Endothelial cell (in vitro differentiated cells): ENCODE data around the gene DHX35. TPM values are rescaled to one million over a fixed set of nuclear protein-coding genes. Genes with fewer than 3 reads are reported as not detected.

Source experiments
- DNase-seq: peaks from one replicate; pipeline ENCODE4 v3.0.0; 2021; ENCODE audit warnings: low spot score
- H3K27ac Mint-ChIP-seq: one replicate; pipeline ENCODE4 v1.8.0; 2021; ENCODE audit warnings: mixed read lengths, inconsistent platforms; ENCODE audit not compliant: unreplicated experiment
- H3K27me3 Mint-ChIP-seq: one replicate; pipeline ENCODE4 v1.8.0; 2021; ENCODE audit warnings: mild to moderate bottlenecking, moderate library complexity, mixed read lengths, inconsistent platforms; ENCODE audit not compliant: unreplicated experiment
- H3K36me3 Mint-ChIP-seq: one replicate; pipeline ENCODE4 v1.8.0; 2021; ENCODE audit warnings: mild to moderate bottlenecking, low read depth, mixed read lengths, inconsistent platforms; ENCODE audit not compliant: unreplicated experiment
- H3K4me1 Mint-ChIP-seq: one replicate; pipeline ENCODE4 v1.8.0; 2021; ENCODE audit warnings: mild to moderate bottlenecking, mixed read lengths, inconsistent platforms; ENCODE audit not compliant: unreplicated experiment
- H3K4me3 Mint-ChIP-seq: one replicate; pipeline ENCODE4 v1.8.0; 2021; ENCODE audit warnings: mild to moderate bottlenecking, mixed read lengths, inconsistent platforms; ENCODE audit not compliant: unreplicated experiment
- H3K9me3 Mint-ChIP-seq: one replicate; pipeline ENCODE4 v1.8.0; 2021; ENCODE audit warnings: mixed read lengths, inconsistent platforms; ENCODE audit not compliant: unreplicated experiment
- CTCF ChIP-seq: fragments of 200-600 bp; sonication (generic); IDR thresholded peaks from one replicate; pipeline ENCODE4 v1.5.0; 2021; ENCODE audit warnings: antibody characterized with exemption; ENCODE audit not compliant: unreplicated experiment
- total RNA-seq: library from RNA; stranded (reverse); fragmentation: NEBNext Ultra II Directional; extraction: Animal tissue kit (Norgen Biotek cat#: 25700); gene quantifications from one replicate; pipeline ENCODE4 v1.2.1, GENCODE V29; 2021; ENCODE audit not compliant: unreplicated experiment

DHX35 gene
- total RNA-seq, 1 donor from 2014 or later, result 10.5 TPM

DNA sequence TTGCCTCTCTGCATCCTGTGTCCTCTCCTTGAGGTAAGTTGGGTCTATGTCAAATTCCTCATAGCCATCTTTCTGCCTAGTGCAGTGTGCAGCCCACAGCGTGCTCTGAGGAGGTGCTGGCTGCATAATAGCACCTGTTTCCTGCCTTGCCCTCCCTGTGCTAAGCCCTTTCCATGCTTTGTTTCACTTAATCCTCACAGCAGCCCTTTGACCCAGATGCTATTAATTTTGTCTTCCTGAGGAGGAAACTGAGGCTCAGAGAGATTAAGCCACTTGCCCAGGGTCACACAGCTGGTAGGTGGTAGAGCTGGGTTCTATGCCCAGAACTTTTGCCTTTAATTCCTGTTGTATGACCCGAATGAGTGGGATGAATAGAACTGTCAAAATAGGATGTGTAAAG, 22.5 kb upstream of the DHX35 start:
- H3K27ac Mint-ChIP-seq, result peak overlapping the region; percentile 5
- DNase-seq, result no peak
- H3K27me3 Mint-ChIP-seq, result peaks cover 1% of the 10 kb centered on the region
- H3K36me3 Mint-ChIP-seq, result peaks cover 4% of the 10 kb centered on the region
- H3K9me3 Mint-ChIP-seq, result no peaks in the 10 kb centered on the region
- TF ChIP-seq CTCF, result no peak
- H3K4me1 Mint-ChIP-seq, result peaks cover 42% of the 10 kb centered on the region
- no peak overlapping the region for H3K4me3 Mint-ChIP-seq

GRCh38 chr20:38940644-38941043, 21.5 kb upstream of the DHX35 start:
- Mint-ChIP-seq H3K9me3 (no peaks in the 10 kb centered on the region), H3K27ac (no peak overlapping the region), H3K4me1 (peaks cover 41% of the 10 kb centered on the region), H3K4me3 (no peak overlapping the region), H3K36me3 (peaks cover 4% of the 10 kb centered on the region), H3K27me3 (no peaks in the 10 kb centered on the region)
- TF ChIP-seq CTCF, result no peak
- DNase-seq, result no peak

- Mint-ChIP-seq H3K4me3 (no peak overlapping the region), H3K36me3 (peaks cover 4% of the 10 kb centered on the region), H3K9me3 (no peaks in the 10 kb centered on the region), H3K4me1 (peaks cover 34% of the 10 kb centered on the region), H3K27ac (no peak overlapping the region), H3K27me3 (no peaks in the 10 kb centered on the region)
- no peak for TF ChIP-seq CTCF
- DNase-seq, result no peak
Measured at GRCh38 chr20:38941726-38942389, 20.3 kb upstream of the DHX35 start.

- Mint-ChIP-seq H3K27ac (peak overlapping the region; percentile 53), H3K27me3 (no peaks in the 10 kb centered on the region), H3K9me3 (no peaks in the 10 kb centered on the region), H3K4me3 (no peak overlapping the region), H3K4me1 (peaks cover 11% of the 10 kb centered on the region), H3K36me3 (no peaks in the 10 kb centered on the region)
- no peak for DNase-seq
- TF ChIP-seq CTCF, result no peak
Measured at GRCh38 chr20:38945012-38945411, 17.1 kb upstream of the DHX35 start.

GRCh38 chr20:38946836-38947235, 15.3 kb upstream of the DHX35 start:
- Mint-ChIP-seq H3K36me3 (no peaks in the 10 kb centered on the region), H3K27ac (no peak overlapping the region), H3K4me3 (no peak overlapping the region), H3K27me3 (no peaks in the 10 kb centered on the region), H3K9me3 (no peaks in the 10 kb centered on the region), H3K4me1 (peaks cover 3% of the 10 kb centered on the region)
- no peak for TF ChIP-seq CTCF
- no peak for DNase-seq
